Measurements from ENCODE around the gene TTC23.

The TTC23 gene

DNA sequence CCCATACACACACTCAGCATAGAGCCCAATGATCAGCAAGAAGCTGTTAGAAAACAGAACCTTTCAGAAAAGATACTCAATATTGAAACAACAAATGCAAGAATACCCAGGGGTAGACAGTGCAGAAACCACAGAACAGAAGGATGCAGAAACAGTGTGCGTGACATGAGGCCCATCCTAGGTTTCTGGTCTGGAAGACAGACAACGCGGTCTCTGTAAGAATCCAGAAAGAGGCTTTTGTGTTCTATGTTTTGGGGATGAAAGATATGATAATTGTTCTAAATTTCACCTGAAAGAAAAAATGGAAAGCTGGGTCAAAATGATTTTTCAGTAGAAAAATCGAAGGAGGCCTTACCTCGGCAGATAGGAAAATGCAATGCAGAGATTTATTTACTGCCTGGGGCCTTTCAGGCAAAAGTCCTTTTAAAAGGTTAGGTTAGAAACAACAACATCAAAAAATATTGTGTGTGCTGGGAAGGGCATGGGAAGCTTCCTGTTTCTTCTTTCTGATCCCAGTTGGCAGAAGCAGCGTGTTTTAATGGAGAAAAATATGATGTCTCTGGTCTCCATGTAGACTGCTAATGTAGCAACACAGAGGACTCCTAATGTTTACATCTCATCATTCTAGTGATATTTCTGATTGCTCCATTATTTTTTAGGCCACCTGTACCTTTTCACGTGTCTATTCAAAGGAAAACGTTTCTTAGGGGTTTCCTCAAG lies 127.5 kb downstream of the TTC23 start:
- Histone ChIP-seq H3K9me3 (ENCODE audit: insufficient read depth, low read depth, low read length) (no peaks in the 10 kb centered on the region), H3K27ac (ENCODE audit: low read length) (no peak overlapping the region), H3K9ac (ENCODE audit: low read depth, low read length) (no peak overlapping the region), H3K36me3 (ENCODE audit: insufficient read depth, low read depth, low read length) (no peaks in the 10 kb centered on the region), H3K4me1 (ENCODE audit: insufficient read depth, low read length) (peaks cover 8% of the 10 kb centered on the region), H3K27me3 (ENCODE audit: insufficient read depth, low read length) (no peaks in the 10 kb centered on the region), H3K4me3 (ENCODE audit: low read length) (no peak overlapping the region)

- Histone ChIP-seq H3K9ac (ENCODE audit: low read depth, low read length) (no peak overlapping the region), H3K9me3 (ENCODE audit: insufficient read depth, low read depth, low read length) (no peaks in the 10 kb centered on the region), H3K4me1 (ENCODE audit: insufficient read depth, low read length) (peaks cover 8% of the 10 kb centered on the region), H3K36me3 (ENCODE audit: insufficient read depth, low read depth, low read length) (no peaks in the 10 kb centered on the region), H3K27me3 (ENCODE audit: insufficient read depth, low read length) (no peaks in the 10 kb centered on the region), H3K4me3 (ENCODE audit: low read length) (no peak overlapping the region), H3K27ac (ENCODE audit: low read length) (no peak overlapping the region)
Observed at GRCh38 chr15:99121207-99121606, 128.2 kb downstream of the TTC23 start.

GRCh38 chr15:99120050-99120777 lies 129.2 kb downstream of the TTC23 start:
- no peaks in the 10 kb centered on the region for H3K27me3 ChIP-seq (ENCODE audit: insufficient read depth, low read length)
- no peaks in the 10 kb centered on the region for H3K9me3 ChIP-seq (ENCODE audit: insufficient read depth, low read depth, low read length)
- H3K9ac ChIP-seq (ENCODE audit: low read depth, low read length), result no peak overlapping the region
- peaks cover 8% of the 10 kb centered on the region for H3K4me1 ChIP-seq (ENCODE audit: insufficient read depth, low read length)
- H3K4me3 ChIP-seq (ENCODE audit: low read length), result no peak overlapping the region
- no peak overlapping the region for H3K27ac ChIP-seq (ENCODE audit: low read length)
- H3K36me3 ChIP-seq (ENCODE audit: insufficient read depth, low read depth, low read length), result no peaks in the 10 kb centered on the region

DNA sequence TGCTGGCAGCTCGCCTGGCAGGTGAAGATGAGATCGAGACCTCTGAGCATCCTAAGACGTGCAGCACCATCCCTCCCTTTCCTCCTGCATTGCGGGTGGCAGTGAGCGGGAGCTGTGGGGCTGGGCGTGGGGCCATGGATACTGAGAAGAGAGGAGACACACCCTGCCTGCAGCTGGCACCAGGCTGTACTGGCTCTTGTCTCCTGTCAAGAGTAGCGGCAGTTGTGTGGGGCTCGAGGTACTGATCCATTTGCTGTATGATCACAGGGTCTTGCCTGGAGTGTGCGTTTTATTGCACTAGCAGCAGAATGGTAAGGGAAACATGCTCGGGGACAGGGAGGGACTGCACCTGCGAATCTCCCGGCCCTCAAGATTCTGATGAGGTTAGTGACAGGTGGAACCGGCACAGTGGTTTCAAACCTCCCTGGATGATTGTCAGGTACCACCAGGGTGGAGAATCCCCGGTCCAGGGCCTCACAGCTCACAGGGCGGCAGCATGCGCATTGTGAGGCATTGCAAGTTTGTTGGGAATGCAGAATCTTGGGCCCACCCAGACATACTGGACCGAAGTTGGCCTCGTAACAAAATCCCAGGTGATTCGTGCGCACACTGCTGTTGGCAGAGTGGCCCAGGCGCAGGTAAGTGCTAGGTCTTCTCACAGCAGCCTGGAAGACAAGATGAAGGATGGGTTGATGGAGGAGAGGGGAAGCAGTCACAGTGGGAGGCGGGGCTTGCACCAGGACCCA lies 130.4 kb downstream of the TTC23 start:
- Histone ChIP-seq H3K9me3 (ENCODE audit: insufficient read depth, low read depth, low read length) (no peaks in the 10 kb centered on the region), H3K4me3 (ENCODE audit: low read length) (no peak overlapping the region), H3K9ac (ENCODE audit: low read depth, low read length) (no peak overlapping the region), H3K4me1 (ENCODE audit: insufficient read depth, low read length) (peaks cover 5% of the 10 kb centered on the region), H3K36me3 (ENCODE audit: insufficient read depth, low read depth, low read length) (no peaks in the 10 kb centered on the region), H3K27me3 (ENCODE audit: insufficient read depth, low read length) (no peaks in the 10 kb centered on the region), H3K27ac (ENCODE audit: low read length) (no peak overlapping the region)

GRCh38 chr15:99118258-99118632 lies 131.1 kb downstream of the TTC23 start:
- Histone ChIP-seq H3K4me1 (ENCODE audit: insufficient read depth, low read length) (peaks cover 2% of the 10 kb centered on the region), H3K36me3 (ENCODE audit: insufficient read depth, low read depth, low read length) (no peaks in the 10 kb centered on the region), H3K27me3 (ENCODE audit: insufficient read depth, low read length) (no peaks in the 10 kb centered on the region), H3K27ac (ENCODE audit: low read length) (no peak overlapping the region), H3K9ac (ENCODE audit: low read depth, low read length) (no peak overlapping the region), H3K4me3 (ENCODE audit: low read length) (no peak overlapping the region), H3K9me3 (ENCODE audit: insufficient read depth, low read depth, low read length) (no peaks in the 10 kb centered on the region)

DNA sequence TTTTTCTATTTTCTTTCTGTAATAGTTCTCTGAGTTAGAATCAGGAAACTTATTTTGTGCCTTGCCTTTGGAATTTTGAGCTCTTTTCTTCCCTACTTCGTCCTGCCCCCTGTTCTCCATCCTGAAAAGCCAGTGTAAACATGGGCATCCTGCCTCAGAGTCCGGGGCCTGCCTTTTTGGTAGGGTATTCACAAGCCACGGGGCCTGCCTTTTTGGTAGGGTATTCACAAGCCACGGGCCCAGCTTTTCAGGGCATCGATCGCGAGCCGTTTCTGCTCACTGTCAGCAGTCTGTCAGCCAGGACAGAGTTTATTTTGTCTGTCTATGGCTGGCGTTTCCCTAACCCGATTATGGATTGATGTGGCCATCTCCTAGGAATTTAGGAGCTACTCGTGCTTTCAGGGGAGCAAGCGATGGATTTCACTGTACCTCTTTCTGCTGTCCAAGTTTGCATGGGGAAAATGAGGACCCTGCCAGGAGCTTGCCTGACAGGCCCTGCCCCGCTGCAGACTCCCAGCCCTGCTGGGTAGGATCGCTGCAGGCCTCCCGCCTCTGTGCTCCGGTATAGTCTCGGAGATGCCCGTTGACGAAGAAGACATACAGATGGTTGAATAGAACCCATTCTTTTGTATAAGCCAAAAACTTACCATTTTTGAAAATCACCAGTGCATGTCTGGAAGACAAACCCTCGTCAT lies 131.7 kb downstream of the TTC23 start:
- no peak overlapping the region for H3K27ac ChIP-seq (ENCODE audit: low read length)
- no peaks in the 10 kb centered on the region for H3K36me3 ChIP-seq (ENCODE audit: insufficient read depth, low read depth, low read length)
- H3K9ac ChIP-seq (ENCODE audit: low read depth, low read length), result no peak overlapping the region
- no peaks in the 10 kb centered on the region for H3K9me3 ChIP-seq (ENCODE audit: insufficient read depth, low read depth, low read length)
- no peak overlapping the region for H3K4me3 ChIP-seq (ENCODE audit: low read length)
- H3K27me3 ChIP-seq (ENCODE audit: insufficient read depth, low read length), result no peaks in the 10 kb centered on the region
- H3K4me1 ChIP-seq (ENCODE audit: insufficient read depth, low read length), result no peaks in the 10 kb centered on the region

GRCh38 chr15:99117111-99117510 lies 132.3 kb downstream of the TTC23 start:
- Histone ChIP-seq H3K4me3 (ENCODE audit: low read length) (no peak overlapping the region), H3K9ac (ENCODE audit: low read depth, low read length) (no peak overlapping the region), H3K27me3 (ENCODE audit: insufficient read depth, low read length) (no peaks in the 10 kb centered on the region), H3K36me3 (ENCODE audit: insufficient read depth, low read depth, low read length) (no peaks in the 10 kb centered on the region), H3K4me1 (ENCODE audit: insufficient read depth, low read length) (no peaks in the 10 kb centered on the region), H3K27ac (ENCODE audit: low read length) (no peak overlapping the region), H3K9me3 (ENCODE audit: insufficient read depth, low read depth, low read length) (no peaks in the 10 kb centered on the region)

DNA sequence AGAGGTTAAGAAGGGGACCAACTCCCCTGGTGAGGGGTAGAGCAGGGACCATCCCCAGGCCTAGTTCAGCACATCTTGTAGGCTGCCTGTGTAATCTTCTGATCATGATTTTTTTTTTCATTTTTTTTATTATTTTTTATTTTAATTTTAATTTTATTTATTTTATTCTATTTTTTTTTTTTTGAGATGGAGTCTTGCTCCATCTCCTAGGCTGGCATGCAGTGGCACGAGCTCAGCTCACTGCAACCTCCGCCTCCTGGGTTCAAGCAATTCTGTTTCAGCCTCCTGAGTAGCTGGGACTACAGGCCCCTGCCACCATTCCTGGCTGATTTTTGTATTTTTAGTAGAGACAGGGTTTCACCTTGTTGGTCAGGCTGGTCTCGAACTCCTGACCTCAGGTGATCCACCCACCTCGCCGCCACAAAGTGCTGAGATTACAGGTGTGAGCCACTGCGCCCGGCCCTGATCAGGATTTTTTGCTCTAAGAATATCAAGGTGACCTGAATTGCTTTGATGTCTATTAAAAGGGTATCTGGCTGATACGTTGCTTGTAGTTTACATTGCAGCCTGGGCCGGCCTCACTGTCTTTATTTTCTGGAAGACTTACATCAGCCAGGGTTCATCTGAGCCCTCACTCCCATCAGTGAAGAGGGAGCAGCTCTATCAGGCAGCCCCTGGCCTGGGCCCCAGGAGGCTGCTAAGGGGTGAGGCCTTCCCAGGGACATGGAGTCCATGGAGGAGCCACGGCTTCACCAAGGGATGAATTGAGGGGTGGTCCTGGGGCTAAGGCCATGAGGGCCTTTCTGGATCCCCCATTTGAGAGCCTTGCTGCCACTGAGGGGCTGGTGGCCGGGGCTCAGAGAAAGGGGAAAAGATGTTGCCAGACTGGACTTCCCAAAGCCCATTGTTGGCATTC lies 133.8 kb downstream of the TTC23 start:
- no peaks in the 10 kb centered on the region for H3K4me1 ChIP-seq (ENCODE audit: insufficient read depth, low read length)
- H3K27ac ChIP-seq (ENCODE audit: low read length), result no peak overlapping the region
- H3K4me3 ChIP-seq (ENCODE audit: low read length), result no peak overlapping the region
- no peak overlapping the region for H3K9ac ChIP-seq (ENCODE audit: low read depth, low read length)
- no peaks in the 10 kb centered on the region for H3K36me3 ChIP-seq (ENCODE audit: insufficient read depth, low read depth, low read length)
- H3K9me3 ChIP-seq (ENCODE audit: insufficient read depth, low read depth, low read length), result no peaks in the 10 kb centered on the region
- no peaks in the 10 kb centered on the region for H3K27me3 ChIP-seq (ENCODE audit: insufficient read depth, low read length)

DNA sequence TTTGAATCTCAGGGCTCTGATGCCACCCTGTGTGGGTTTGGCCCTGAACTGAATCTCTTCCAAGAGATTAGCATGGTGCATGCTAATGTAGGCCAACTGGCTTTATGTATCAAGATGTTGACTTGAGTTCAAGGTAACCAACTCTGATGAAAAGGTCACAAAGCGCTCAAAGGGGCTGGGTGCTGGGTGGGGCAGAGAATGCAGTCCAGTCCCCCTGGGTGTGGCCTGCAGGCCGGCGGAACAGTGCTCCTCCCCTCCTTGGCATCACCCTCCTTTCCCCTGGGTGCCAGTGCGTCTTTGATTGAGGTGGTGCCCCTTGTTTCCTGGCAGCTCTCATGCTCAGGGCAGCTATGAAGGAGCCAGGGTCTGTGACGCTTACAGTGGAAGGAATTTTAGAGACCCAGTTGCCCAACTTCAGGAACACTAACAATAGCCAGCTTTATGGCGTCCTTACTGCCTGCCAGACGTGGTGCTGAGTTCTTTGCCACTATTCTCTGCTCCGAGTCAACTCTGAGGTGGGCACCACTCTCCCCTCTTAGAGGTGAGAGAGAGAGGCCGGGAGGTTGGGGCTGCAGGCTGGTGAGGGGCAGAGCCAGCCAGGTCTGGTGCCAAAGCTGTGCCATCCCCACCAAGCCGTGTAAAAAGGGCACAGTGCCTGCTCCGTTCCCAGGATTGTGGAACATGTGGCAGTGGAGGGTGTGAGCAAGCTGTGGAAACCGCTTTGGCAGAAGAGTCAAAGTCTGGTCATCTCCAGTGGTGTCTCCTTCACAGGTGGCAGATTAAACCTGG lies 134.7 kb downstream of the TTC23 start:
- H3K4me1 ChIP-seq (ENCODE audit: insufficient read depth, low read length), result no peaks in the 10 kb centered on the region
- H3K9ac ChIP-seq (ENCODE audit: low read depth, low read length), result no peak overlapping the region
- 0 out of 2 replicates have a peak, but pooled peaks cover under 1% of the 10 kb centered on the region for H3K27me3 ChIP-seq (ENCODE audit: insufficient read depth, low read length)
- no peak overlapping the region for H3K4me3 ChIP-seq (ENCODE audit: low read length)
- H3K9me3 ChIP-seq (ENCODE audit: insufficient read depth, low read depth, low read length), result no peaks in the 10 kb centered on the region
- no peak overlapping the region for H3K27ac ChIP-seq (ENCODE audit: low read length)
- H3K36me3 ChIP-seq (ENCODE audit: insufficient read depth, low read depth, low read length), result no peaks in the 10 kb centered on the region

DNA sequence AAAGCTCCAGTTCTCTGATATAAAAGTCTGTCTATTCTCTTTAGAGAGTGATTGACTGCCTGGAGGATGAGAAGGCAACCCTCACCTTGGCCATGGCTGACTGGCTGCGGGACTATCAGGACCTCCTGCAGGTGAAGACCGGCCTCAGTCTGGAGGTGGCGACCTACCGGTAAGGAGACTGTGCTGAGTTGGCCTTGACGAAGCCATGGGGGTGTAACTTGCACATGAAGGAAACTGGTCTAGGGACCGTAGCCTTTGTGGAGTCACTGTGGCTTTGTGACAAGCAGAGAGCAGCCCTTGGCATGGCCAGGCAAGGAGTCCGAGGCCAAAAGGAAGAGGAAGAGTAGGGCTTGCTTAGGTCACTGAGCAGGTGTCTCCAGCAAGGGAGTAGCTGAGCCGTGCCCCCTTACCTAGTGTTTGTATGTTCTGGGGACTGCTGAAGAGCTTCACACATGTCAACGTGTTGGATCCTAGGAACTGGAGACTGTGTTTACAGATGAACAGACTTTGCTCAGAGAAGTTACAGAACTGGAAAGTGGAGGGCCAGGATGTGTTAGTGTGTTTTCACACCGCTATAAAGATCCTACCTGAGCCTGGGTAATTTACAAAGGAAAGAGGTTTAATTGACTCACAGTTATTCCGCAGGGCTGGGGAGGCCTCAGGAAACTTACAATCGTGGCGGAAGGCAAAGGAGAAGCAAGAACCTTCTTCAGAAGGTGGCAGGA lies 135.7 kb downstream of the TTC23 start:
- H3K27ac ChIP-seq (ENCODE audit: low read length), result no peak overlapping the region
- peaks cover 10% of the 10 kb centered on the region for H3K27me3 ChIP-seq (ENCODE audit: insufficient read depth, low read length)
- H3K9me3 ChIP-seq (ENCODE audit: insufficient read depth, low read depth, low read length), result no peaks in the 10 kb centered on the region
- no peak overlapping the region for H3K9ac ChIP-seq (ENCODE audit: low read depth, low read length)
- no peaks in the 10 kb centered on the region for H3K36me3 ChIP-seq (ENCODE audit: insufficient read depth, low read depth, low read length)
- no peak overlapping the region for H3K4me3 ChIP-seq (ENCODE audit: low read length)
- H3K4me1 ChIP-seq (ENCODE audit: insufficient read depth, low read length), result no peaks in the 10 kb centered on the region

Measured in iPS-20b (cell line).